Uterus (tissue), 2 donors: ENCODE results near the gene PPP1R2.

Experiments
- CTCF ChIP-seq, 4 experiments: fragments of 200-600 bp in 2 of 4; fragments of 450-650 bp in 2 of 4; sonication (generic) in 2 of 4; IDR thresholded peaks; one replicate each; pipeline ENCODE4 v1.5.1; 2016 to 2019; ENCODE audit warnings: antibody characterized with exemption in 4 of 4, mild to moderate bottlenecking in 2 of 4, moderate library complexity in 1 of 4
- POLR2A ChIP-seq, 2 donors: fragments of 450-650 bp; IDR thresholded peaks; one replicate each; pipeline ENCODE4 v1.6.1; 2016; ENCODE audit warnings: antibody characterized with exemption in 2 of 2, mild to moderate bottlenecking in 1 of 2, moderate library complexity in 1 of 2

DNA sequence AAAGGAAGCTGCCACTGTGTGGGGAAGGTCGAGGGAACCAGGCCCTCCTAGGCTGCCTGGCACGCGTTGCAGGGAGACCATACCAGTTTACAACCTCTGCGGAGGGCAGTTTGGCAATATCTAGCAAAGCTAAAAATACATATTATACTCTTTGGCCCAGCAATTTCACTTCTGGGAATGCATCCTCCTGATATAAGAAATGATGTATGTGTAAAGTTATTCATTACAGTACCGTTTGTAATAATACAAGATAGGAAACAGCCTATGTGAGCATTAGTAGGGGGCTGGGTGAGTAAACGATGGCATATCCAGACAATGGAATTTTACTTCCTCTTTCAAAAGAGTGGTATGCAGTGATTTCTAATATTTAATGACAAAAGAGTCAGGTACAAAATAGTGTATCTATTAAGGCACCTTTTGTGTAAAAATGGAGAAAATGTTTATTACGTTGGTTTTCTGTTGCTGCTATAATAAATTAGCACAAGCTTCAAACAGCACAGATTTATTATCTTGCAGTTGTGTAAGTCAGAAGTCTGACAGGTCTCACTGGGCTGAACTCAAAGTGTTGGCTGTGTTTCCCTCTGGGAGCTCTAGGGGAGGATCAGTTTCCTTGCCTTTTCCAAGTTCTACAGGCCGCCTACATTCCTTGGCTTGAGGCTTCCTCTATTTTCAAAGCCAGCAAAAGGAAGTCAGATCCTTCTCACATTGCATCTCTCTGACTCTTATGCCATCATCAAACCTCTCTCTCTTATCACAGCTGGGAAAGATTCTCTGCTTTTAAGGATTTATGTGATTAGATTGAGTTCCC lies 31.6 kb upstream of the PPP1R2 start:
- no peak for TF ChIP-seq CTCF (IDR thresholded peaks at IDR 0.05)
- no peak for TF ChIP-seq POLR2A (IDR thresholded peaks at IDR 0.05)
